Posterior vena cava (tissue), 2 donors: ENCODE measurements around the gene AGPAT3. TPM values are rescaled to one million over a fixed set of nuclear protein-coding genes. Genes with fewer than 3 reads are reported as not detected.
A peak's percentile ranks its signal among the peaks of the same experiment; 100 is the strongest.
"Not testable (repeated sequence)": the region's sequence is repeated elsewhere in the genome, so short reads cannot be mapped to it uniquely, and the experiment has no call there.

Experiments
- DNase-seq: peaks from one replicate; pipeline ENCODE4 v3.0.0-alpha.2; 2020; ENCODE audit warnings: low spot score
- intact Hi-C, 2 donors: fragments of 100-400 bp; cut with DNase I; formaldehyde crosslinking; loops; one replicate each; pipeline versions ENCODE4 v1.14.1 to v1.14.2; 2022 to 2023
- total RNA-seq, 2 donors: library from RNA; stranded (reverse); fragmentation: NEBNext Ultra II Directional; extraction: Animal tissue kit (Norgen Biotek cat#: 25700); gene quantifications; one replicate each; pipeline ENCODE4 v1.2.1, GENCODE V29; 2021
- donor health status: DM: yes; HTN: yes; CAD: no.
- donor health status: DM: yes; HTN: yes; CAD: no.

AGPAT3 gene
- total RNA-seq, 2 donors from 2014 or later: 35.3 to 43.2 TPM

DNA sequence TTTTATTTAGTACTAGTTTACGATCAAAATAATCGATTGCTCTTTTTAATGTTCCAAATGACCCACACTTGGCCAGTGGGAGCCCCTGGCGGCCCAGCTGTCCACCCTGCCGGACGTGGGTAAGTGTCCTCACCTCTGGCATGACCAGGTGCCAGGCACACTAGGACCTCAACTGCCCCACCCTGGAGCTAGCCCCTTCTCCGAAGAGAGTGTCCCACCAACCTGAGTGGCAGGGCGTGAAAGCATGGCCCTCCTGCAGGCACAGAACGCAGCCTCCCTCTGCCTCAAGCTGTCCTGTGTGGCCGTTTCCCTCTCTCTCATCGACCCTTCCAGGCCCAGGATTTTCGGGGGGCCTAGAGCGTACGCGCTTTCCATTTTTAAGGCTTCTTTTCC lies 32.9 kb upstream of the AGPAT3 start:
- peak; percentile 54 for DNase-seq
- intact Hi-C loops: no loop called here

DNA sequence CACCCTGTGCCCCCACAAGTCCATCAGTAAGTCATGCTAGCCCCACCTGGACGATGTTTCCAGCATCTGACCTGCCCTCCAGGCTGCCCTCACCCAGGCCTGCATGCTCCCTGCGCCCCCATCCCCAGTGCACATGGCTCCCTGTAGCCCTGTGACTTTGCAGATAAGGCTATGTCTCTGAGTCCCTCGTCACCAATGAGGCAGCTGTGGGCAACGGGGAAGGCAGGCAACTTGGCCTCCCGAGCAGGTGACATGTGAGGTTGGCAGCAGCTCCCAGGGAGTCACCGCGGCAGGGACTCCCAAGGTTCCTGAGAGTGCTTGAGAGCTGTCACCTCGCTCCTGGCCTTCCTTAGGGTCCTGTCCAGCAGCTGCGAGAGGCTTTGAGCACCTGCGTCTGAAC lies 32.4 kb upstream of the AGPAT3 start:
- intact Hi-C loops: no loop called here
- DNase-seq: no peak

DNA sequence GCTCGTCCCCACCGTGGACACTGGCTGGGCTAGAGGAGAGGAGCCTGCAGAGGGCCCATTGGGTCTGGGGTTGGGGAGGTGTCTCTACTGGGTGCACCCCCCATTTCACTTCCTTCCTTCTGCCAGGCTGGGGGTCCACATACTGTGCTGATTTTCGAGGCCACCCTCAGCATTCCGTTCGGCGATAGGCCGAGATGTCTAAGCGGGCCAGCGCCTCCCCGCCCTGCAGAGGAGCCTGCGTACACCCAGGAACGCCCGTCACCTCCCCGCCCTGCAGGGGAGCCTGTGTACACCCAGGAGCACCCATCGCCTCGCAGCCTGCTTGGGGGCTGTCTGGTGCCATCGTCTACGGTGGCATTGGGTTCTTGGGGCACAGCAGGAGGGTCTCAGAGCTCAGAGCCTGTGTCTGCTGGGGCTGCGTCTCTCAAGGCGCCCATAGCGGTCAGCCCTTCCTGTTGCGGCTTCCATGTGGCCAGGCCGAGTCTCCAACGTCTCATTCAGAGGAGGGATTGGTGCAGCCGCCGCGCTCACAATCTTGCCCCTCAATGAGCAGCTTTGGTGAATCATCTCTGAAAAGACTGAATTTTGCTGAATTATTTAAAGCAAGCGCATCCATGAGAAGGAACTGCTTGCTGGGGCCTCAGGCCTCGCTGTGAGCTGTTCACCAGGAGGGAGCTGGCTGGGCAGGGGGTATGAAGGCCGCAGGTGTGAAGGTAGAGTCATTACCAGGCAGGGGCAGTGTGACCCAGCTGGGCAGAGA lies 30.7 kb upstream of the AGPAT3 start:
- DNase-seq: peak; percentile 76
- intact Hi-C loops: no loop called here

DNA sequence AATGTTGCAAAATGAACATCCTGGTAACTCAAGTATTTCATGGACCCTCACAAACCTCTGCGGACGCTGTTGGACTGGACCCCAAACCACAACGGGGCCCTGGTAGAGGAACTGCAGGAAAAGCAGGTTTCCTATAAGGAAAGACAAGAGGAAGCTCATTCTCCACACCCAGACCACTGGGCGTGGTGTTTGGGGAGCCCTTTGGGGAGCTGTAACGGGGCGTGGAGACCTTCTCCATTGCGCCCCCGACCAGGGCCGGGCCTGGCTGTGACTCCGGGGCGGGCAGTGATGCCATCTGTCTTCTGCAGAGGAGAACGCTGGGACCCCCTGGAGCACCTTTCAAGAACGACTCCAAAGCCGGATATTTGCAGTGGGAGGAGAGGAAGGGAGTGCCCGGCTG lies 30.0 kb upstream of the AGPAT3 start:
- intact Hi-C loops: no loop called here
- peak; percentile 52 for DNase-seq

DNA sequence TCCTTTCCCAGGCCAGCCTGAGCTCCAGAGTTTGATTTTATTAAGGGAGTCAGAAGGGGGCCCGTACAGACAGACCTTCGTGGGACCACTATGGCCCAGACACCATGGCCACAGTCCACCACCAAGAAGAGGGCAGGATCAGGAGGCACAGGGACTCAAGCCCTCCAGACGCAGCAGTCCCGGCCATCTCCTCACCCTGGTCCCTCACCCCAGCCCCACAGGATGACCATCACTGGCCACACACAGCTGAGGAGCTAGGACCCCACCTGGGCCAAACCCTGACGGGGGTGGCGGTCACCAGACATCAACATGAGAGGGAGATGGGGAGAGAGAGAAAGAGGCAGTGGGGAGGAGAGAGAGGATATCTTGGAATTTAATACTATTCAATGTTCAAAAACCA lies 29.2 kb upstream of the AGPAT3 start:
- DNase-seq: peak; percentile 55

DNA sequence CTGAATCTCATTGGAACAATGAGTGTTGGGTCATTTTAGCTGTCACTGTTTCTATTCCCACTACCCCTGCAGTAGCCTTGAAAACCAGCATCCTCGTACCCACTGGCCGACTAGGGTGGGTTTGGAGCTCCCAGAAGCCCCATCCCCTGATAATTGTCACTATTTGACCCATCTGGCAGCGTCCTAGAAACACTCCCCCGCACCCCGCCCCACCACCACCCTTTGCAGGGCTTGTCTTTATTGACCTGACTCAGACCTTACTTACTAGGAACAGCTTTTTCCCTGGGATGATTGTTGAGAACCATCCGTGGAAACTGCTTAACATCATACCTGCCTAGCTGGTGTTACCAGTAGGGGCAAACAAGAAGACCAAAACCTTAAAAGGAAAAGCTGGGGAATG lies 28.4 kb upstream of the AGPAT3 start:
- DNase-seq: peak; percentile 48
- intact Hi-C loops: no loop called here

More for the DNA sequence above, 29.2 kb upstream of the AGPAT3 start:
- intact Hi-C loops: no loop called here

DNA sequence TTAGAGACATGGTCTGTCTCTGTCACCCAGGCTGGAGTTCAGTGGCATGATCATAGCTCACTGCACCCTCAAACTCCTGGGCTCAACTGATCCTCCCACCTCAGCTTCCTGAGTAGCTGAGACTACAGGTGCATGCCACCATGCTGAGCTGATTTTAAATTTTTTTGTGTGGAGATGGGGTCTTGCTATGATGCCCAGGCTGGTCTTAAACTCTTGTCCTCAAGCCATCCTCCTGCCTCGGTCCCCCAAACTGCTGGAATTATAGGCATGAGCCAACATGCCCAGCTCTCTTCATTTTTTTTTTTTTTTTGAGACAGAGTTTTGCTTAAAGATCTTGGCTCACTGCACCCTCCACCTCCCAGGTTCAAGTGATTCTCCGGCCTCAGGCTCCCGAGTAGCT lies 24.8 kb upstream of the AGPAT3 start:
- DNase-seq: no peak

DNA sequence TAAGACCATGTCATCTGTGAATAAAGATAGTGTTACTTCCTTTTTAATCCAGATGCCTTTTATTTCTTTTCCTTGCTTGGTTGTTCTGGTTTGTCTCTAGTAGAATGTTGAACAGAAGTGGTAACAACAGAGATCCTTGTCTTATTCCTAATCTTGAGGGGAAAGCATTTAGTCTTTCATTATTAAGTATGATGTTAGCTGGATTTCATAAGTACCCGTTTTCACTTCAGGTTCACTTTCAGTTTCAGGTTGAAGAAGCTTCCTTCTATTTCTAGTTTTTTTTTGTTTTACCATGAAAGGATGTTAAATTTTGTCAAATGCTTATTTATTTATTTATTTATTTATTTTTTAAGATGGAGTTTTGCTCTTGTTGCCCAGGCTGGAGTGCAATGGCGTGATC lies 22.3 kb upstream of the AGPAT3 start:
- no peak for DNase-seq

More for the DNA sequence above, 24.8 kb upstream of the AGPAT3 start:
- intact Hi-C loops: no loop called here

DNA sequence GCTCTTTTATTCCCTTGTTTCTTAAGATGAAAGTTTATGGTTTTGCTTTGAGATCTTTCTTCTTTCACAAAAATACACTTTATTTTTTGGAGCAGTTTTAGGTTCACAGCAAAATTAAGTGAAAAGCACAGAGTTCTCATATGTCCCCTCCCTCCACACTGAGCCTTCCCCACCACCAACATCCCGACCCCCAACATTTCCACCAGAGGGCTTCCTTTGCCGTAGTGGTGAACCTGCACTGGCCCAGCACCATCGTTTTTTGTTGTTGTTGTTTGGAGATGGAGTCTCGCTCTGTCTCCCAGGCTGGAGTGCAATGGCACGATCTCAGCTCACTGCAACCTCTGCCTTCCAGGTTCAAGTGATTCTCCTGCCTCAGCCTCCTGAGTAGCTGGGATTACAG lies 20.1 kb upstream of the AGPAT3 start:
- intact Hi-C loops: not testable (repeated sequence)

More for the DNA sequence above, 22.3 kb upstream of the AGPAT3 start:
- intact Hi-C loops: no loop called here

DNA sequence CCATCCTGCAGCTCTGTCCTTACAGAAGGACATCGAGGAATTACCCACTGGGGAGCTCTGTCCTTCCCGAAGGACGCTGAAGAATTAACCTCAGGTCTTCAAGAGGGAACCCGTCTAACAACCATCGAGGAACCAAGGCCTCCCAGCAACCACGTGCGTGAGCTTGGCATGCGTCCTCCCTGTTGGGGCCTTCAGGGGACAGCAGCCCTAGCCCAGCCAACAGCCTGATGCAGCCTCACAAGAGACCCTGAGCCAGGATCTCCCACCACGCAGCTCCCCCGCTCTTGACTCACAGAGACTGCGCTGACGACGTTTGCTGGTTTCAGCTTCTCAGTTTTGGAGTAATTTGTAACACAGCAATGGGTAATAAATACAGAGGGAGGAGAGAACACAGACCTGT lies 19.6 kb upstream of the AGPAT3 start:
- intact Hi-C loops: no loop called here

More for the DNA sequence above, 20.1 kb upstream of the AGPAT3 start:
- not testable (repeated sequence) for DNase-seq

DNA sequence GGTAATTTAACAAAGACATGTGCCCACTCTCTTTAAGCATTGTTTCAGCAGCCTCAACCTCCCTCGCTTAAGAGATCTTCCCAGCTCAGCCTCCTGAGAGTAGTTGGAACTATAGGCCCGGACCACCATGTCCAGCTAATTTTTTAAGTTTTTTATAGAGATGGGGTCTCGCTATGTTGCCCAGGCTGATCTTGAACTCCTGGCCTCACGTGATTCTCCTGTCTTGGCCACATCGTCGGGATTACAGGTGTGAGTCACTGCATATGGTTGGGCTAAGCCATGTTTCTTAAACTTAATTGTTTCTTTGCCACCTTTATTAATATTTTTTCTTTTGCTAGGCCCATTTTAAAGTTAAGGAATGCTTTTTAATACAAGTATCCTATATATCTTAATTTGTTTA lies 18.6 kb upstream of the AGPAT3 start:
- intact Hi-C loops: no loop called here
- no peak for DNase-seq

More for the DNA sequence above, 19.6 kb upstream of the AGPAT3 start:
- peak; percentile 42 for DNase-seq

DNA sequence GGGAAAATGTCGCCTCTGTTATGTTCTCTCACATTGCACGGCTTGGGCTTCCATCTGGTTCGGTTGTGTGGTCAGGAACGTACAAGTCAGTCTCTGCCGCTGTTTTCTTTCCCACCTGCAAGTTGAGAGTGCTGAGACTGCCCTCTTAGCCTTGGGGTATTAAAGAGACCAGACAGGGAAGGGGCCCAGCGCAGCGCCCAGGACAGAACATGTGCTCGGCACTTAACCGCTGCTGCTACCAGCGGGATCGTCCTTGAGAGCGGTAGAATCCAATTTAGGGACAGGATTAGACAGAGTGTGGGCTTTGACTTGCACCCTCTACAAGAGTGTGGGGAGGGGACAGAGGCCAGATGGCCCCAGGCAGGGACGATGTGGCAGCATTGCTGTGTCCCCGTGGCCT lies 17.7 kb upstream of the AGPAT3 start:
- intact Hi-C loops: no loop called here
- peak; percentile 68 for DNase-seq

DNA sequence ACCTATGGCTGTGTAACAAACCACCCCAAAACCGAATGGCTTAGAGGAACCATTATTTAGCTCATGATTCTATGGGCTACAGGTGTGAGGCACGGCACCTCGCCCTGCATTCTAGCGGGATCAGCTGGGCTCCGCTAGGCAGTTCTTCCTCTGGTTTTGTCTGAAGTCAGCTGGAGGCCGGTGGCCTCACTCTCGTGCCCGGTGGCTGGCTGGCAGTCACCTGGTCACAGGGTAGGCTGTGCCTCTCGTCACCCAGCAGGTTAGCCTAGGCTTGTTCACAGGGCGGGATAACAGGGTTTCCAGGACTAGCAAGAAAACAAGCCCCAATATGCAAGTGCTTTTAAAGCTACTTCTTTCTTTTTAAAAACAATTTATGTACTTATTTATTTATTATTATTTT lies 16.3 kb upstream of the AGPAT3 start:
- DNase-seq: peak; percentile 66
- intact Hi-C loops: no loop called here

DNA sequence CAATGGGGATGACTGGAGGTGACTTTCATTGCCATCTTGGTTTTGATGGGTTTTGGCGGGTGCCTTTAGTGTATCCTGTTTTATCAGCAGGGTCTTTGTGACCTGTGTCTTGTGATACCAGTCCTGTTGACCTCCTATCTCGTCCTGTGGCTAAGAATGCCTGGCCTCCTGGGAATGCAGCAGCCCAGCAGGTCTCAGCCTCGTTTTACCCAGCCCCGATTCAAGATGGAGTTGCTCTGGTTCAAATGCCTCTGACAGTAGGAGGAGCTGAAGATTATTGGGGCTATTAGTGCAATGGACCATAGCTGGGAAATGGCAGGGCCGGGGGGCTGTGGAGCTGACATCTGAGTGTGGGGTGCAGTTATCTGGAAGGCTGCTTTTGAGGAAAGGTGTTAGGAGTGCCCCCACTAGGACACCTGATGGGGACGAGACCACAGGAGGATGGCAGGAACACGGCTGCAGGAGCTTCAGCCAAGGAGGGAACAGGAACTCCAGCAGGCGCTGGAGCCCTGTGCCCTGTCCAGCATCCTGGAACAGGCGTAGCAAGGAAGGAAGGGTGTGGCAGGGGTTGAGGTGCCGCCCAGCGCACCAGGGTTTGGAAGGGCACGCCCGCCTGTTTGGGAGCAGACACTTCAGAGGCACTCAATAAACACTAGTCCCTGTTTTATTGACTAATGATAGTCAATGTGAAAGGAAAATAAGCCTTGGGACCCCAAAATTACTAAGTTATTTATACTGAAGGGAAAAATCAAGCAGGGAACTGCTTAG lies 15.3 kb upstream of the AGPAT3 start:
- peak; percentile 42 for DNase-seq
- intact Hi-C loops: no loop called here

DNA sequence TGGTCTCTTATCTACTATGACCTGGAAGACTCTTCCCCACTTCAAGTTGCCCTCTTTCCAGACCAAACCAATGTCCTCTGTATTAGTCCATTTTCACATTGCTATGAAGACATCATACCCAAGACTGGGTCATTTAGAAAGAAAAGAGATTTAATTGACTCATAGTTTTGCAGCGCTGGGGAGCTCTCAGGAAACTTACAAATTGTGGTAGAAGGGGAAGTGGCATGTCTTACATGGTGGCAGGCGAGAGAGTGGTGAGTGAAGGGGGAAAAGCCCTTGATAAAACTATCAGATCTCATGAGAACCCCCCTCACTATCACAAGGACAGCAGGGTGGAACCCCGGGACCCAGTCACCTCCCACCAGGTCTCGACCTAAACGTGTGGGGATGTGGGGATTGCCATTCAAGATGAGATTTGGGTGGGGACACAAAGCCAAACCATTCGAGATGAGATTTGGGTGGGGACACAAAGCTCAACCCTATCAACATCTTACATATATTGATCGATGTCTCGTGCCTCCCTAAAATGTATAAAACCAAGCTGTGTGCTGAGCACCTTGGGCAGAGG lies 14.2 kb upstream of the AGPAT3 start:
- intact Hi-C loops: no loop called here
- peak; percentile 5 for DNase-seq

DNA sequence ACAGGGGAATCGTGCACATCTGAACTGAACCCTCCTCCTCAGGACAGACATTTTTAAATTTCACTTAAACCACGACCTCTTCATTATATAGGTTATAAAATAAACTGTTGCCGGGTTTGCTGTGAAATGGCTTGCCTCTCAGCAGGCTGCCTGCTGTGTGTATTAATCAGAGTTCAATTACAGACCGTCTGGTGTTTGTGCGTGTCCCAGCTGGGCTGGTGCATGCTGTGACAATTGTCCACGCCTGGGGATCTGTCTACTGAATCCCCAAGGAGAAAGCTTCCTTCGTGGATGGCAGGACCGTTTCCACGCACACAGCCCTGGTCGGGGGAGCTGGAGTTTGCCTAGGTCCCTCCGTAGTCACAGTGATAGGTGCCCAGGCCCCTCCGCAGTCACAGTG lies 13.4 kb upstream of the AGPAT3 start:
- peak; percentile 30 for DNase-seq

DNA sequence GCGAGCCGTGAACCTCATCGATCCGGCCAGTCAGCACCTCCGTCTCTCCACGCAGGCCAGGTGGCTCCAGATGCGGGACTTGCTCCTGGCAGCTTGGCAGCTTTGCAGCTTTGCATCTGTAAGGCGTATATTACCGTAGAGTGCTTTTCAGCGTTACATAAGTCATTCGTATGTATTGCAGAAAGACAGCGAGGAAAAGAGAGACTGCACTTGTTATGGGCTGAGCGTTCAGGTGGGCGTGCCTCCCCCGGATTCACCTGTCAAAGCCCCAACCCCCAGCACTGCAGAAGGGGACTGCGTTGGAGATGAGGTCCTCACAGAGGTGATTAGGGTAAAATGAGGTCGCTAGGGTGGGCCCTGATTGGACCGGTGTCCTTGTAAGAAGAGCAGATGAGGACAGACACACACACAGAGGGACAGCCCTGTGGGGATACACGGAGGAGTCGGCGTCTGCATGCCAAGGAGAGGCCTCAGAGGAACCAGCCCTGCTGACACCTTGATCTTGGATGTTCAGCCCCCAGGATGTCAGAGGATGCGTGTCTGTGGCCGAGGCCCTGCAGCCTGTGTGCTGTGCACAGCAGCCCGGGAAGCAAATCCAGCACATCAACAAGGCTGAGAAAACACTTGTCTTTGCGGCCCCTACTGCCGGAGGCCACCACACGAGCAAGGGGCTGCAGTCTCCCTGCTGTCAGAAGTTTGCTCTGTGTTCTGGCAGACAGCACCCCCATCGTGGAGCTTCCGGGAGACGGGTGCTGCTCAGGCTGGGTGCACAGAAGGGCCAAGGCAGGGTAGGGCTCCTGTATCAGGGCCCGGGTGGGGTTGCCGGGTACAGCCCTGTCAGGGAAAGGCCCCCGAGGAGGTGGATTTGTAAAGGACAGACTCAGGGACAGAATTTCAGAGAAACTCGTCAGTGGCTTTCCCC lies 10.9 kb upstream of the AGPAT3 start:
- intact Hi-C loops: no loop called here
- DNase-seq: peak; percentile 73

More for the DNA sequence above, 13.4 kb upstream of the AGPAT3 start:
- intact Hi-C loops: no loop called here

DNA sequence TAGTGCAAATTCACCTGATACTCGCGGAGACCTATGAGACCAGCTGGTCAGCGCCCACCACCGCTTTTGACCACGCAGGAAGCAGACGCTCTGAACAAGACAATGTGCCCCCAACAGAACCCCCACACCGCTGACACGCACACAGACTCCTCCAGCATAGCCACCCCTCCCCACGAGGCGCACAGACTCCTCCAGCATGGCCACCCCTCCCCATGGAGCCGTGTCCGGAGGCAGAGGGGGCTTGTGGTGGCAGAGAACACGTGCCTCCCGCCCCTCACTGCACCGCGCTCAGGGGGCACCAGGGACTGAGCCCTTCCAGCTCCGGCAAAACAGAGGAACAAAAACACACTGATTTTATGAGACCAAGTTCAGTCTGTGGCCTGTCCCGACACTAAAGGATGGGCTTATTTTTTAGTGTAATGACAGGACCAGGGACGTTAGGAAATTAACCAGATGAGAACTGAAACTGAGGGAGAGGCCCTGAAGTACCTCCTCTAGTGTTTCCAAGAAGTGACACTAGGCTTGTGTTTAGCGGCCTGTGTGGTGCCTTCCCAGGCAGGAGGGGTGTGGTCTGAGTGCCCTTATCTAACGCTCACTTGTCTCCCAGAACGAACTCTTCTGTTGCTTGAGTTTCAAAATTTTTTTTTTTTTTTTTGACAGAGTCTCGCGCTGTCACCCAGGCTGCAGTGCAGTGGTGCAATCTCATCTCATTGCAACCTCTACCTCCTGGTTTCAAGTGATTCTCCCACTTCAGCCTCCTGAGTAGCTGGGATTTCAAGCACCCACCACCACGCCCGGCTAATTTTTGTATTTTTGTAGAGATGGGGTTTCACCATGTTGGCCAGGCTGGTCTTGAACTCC lies 10.0 kb upstream of the AGPAT3 start:
- intact Hi-C loops: no loop called here
- peak; percentile 71 for DNase-seq
